HG03439 (cell line): ENCODE data around the gene LSM3.

Experiments
- ATAC-seq: cut with Tn5 transposase; IDR thresholded peaks from one replicate; pipeline ENCODE4 v1.9.1; 2021; ENCODE audit warnings: mild to moderate bottlenecking, moderate library complexity; ENCODE audit not compliant: unreplicated experiment

Gene LSM3

GRCh38 chr3:14236902-14237301 lies 58.3 kb downstream of the LSM3 start:
- no peak for ATAC-seq

GRCh38 chr3:14237457-14237856 lies 58.8 kb downstream of the LSM3 start:
- no peak for ATAC-seq

- no peak for ATAC-seq
Observed at GRCh38 chr3:14238356-14238755, 59.7 kb downstream of the LSM3 start.

GRCh38 chr3:14238930-14239329 lies 60.3 kb downstream of the LSM3 start:
- ATAC-seq: no peak

- no peak for ATAC-seq
Observed at GRCh38 chr3:14239940-14240339, 61.3 kb downstream of the LSM3 start.

- ATAC-seq: no peak
Observed at GRCh38 chr3:14240366-14240765, 61.7 kb downstream of the LSM3 start.

GRCh38 chr3:14241716-14242115 lies 63.1 kb downstream of the LSM3 start:
- ATAC-seq: no peak

GRCh38 chr3:14242490-14243311 lies 64.1 kb downstream of the LSM3 start:
- ATAC-seq: no peak

GRCh38 chr3:14243782-14244181 lies 65.2 kb downstream of the LSM3 start:
- ATAC-seq: no peak

- no peak for ATAC-seq
Observed at GRCh38 chr3:14244521-14245247, 66.1 kb downstream of the LSM3 start.

GRCh38 chr3:14245248-14245639 lies 66.6 kb downstream of the LSM3 start:
- ATAC-seq: no peak

- no peak for ATAC-seq
Observed at GRCh38 chr3:14245822-14246221, 67.2 kb downstream of the LSM3 start.

GRCh38 chr3:14246414-14246813 lies 67.8 kb downstream of the LSM3 start:
- no peak for ATAC-seq

GRCh38 chr3:14248477-14248848 lies 69.8 kb downstream of the LSM3 start:
- ATAC-seq: no peak

GRCh38 chr3:14248849-14249523 lies 70.4 kb downstream of the LSM3 start:
- ATAC-seq: no peak
